ENCODE results near the gene PIF1. TPM values are rescaled to one million over a fixed set of nuclear protein-coding genes. Genes with fewer than 3 reads are reported as not detected.
"Not testable (repeated sequence)": the region's sequence is repeated elsewhere in the genome, so short reads cannot be mapped to it uniquely, and the experiment has no call there.

PIF1 gene
- total RNA-seq, 1 donor from 2014 or later, result 28.1 TPM

- DNase-seq (ENCODE audit: low spot score); intact Hi-C loops (cut with micrococcal nuclease); H3K4me1 Mint-ChIP-seq (ENCODE audit: low read depth); H3K4me3 Mint-ChIP-seq (ENCODE audit: low read depth); H3K9me3 Mint-ChIP-seq; H3K27me3 Mint-ChIP-seq (ENCODE audit: low read depth); H3K36me3 Mint-ChIP-seq (ENCODE audit: low read depth); H3K27ac Mint-ChIP-seq: not testable (repeated sequence)
Observed at GRCh38 chr15:64798905-64799304, 26.5 kb downstream of the PIF1 start.

GRCh38 chr15:64795921-64796320 is 29.5 kb downstream of the PIF1 start:
- H3K4me1 Mint-ChIP-seq (ENCODE audit: low read depth), result not testable (repeated sequence)

DNA sequence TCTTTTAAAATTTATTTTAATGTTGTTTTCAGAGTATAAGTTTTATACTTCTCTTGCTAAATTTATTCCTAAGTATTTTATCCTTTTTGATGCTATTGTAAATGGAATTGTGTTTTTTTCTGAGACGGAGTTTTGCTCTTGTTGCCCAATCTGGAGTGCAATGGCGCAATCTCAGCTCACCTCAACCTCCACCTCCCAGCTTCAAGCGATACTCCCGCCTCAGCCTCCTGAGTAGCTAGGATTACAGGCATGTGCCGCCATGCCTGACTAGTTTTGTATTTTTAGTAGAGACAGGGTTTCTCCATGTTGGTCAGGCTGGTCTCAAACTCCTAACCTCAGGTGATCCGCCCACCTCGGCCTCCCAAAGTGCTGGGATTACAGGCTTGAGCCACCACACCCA is 30.1 kb downstream of the PIF1 start:
- H3K4me1 Mint-ChIP-seq (ENCODE audit: low read depth); H3K9me3 Mint-ChIP-seq; H3K27ac Mint-ChIP-seq; H3K36me3 Mint-ChIP-seq (ENCODE audit: low read depth); DNase-seq (ENCODE audit: low spot score); H3K27me3 Mint-ChIP-seq (ENCODE audit: low read depth); intact Hi-C loops (cut with micrococcal nuclease); H3K4me3 Mint-ChIP-seq (ENCODE audit: low read depth): not testable (repeated sequence)

More at GRCh38 chr15:64795921-64796320, 29.5 kb downstream of the PIF1 start:
- intact Hi-C loops (cut with micrococcal nuclease); DNase-seq (ENCODE audit: low spot score); H3K36me3 Mint-ChIP-seq (ENCODE audit: low read depth); H3K27me3 Mint-ChIP-seq (ENCODE audit: low read depth); H3K9me3 Mint-ChIP-seq; H3K4me3 Mint-ChIP-seq (ENCODE audit: low read depth); H3K27ac Mint-ChIP-seq: not testable (repeated sequence)

- H3K9me3 Mint-ChIP-seq, result no peaks in the 10 kb centered on the region
- H3K27me3 Mint-ChIP-seq (ENCODE audit: low read depth), result no peaks in the 10 kb centered on the region
- H3K36me3 Mint-ChIP-seq (ENCODE audit: low read depth), result no peaks in the 10 kb centered on the region
- H3K27ac Mint-ChIP-seq, result no peak overlapping the region
- H3K4me3 Mint-ChIP-seq (ENCODE audit: low read depth), result no peak overlapping the region
- intact Hi-C loops (cut with micrococcal nuclease), result no loop called here
- DNase-seq (ENCODE audit: low spot score), result no peak
- no peaks in the 10 kb centered on the region for H3K4me1 Mint-ChIP-seq (ENCODE audit: low read depth)
Observed at GRCh38 chr15:64792282-64792681, 33.2 kb downstream of the PIF1 start.

- no peaks in the 10 kb centered on the region for H3K4me1 Mint-ChIP-seq (ENCODE audit: low read depth)
- H3K27ac Mint-ChIP-seq, result no peak overlapping the region
- no peaks in the 10 kb centered on the region for H3K9me3 Mint-ChIP-seq
- no peak for DNase-seq (ENCODE audit: low spot score)
- H3K36me3 Mint-ChIP-seq (ENCODE audit: low read depth), result no peaks in the 10 kb centered on the region
- H3K4me3 Mint-ChIP-seq (ENCODE audit: low read depth), result no peak overlapping the region
- intact Hi-C loops (cut with micrococcal nuclease), result no loop called here
- no peaks in the 10 kb centered on the region for H3K27me3 Mint-ChIP-seq (ENCODE audit: low read depth)
Observed at GRCh38 chr15:64791401-64791800, 34.0 kb downstream of the PIF1 start.

- peaks cover 23% of the 10 kb centered on the region for H3K27me3 Mint-ChIP-seq (ENCODE audit: low read depth)
- no peaks in the 10 kb centered on the region for H3K9me3 Mint-ChIP-seq
- H3K36me3 Mint-ChIP-seq (ENCODE audit: low read depth), result no peaks in the 10 kb centered on the region
- H3K4me3 Mint-ChIP-seq (ENCODE audit: low read depth), result no peak overlapping the region
- H3K4me1 Mint-ChIP-seq (ENCODE audit: low read depth), result peaks cover 3% of the 10 kb centered on the region
- intact Hi-C loops (cut with micrococcal nuclease), result no loop called here
- no peak for DNase-seq (ENCODE audit: low spot score)
- H3K27ac Mint-ChIP-seq, result no peak overlapping the region
Observed at GRCh38 chr15:64783796-64784195, 41.7 kb downstream of the PIF1 start.

GRCh38 chr15:64782751-64783150 is 42.7 kb downstream of the PIF1 start:
- DNase-seq (ENCODE audit: low spot score), result no peak
- Mint-ChIP-seq H3K36me3 (ENCODE audit: low read depth) (no peaks in the 10 kb centered on the region), H3K27ac (no peak overlapping the region), H3K9me3 (no peaks in the 10 kb centered on the region), H3K4me3 (ENCODE audit: low read depth) (no peak overlapping the region), H3K4me1 (ENCODE audit: low read depth) (peaks cover 3% of the 10 kb centered on the region), H3K27me3 (ENCODE audit: low read depth) (peaks cover 32% of the 10 kb centered on the region)
- intact Hi-C loops (cut with micrococcal nuclease), result no loop called here

- H3K27me3 Mint-ChIP-seq (ENCODE audit: low read depth), result peaks cover 45% of the 10 kb centered on the region
- no peaks in the 10 kb centered on the region for H3K9me3 Mint-ChIP-seq
- H3K27ac Mint-ChIP-seq, result no peak overlapping the region
- no peak for DNase-seq (ENCODE audit: low spot score)
- H3K4me1 Mint-ChIP-seq (ENCODE audit: low read depth), result peaks cover 3% of the 10 kb centered on the region
- intact Hi-C loops (cut with micrococcal nuclease), result no loop called here
- no peaks in the 10 kb centered on the region for H3K36me3 Mint-ChIP-seq (ENCODE audit: low read depth)
- no peak overlapping the region for H3K4me3 Mint-ChIP-seq (ENCODE audit: low read depth)
Observed at GRCh38 chr15:64781299-64781698, 44.1 kb downstream of the PIF1 start.

GRCh38 chr15:64780600-64781156 is 44.8 kb downstream of the PIF1 start:
- Mint-ChIP-seq H3K36me3 (ENCODE audit: low read depth) (no peaks in the 10 kb centered on the region), H3K27ac (no peak overlapping the region), H3K4me1 (ENCODE audit: low read depth) (peaks cover 3% of the 10 kb centered on the region), H3K27me3 (ENCODE audit: low read depth) (peaks cover 48% of the 10 kb centered on the region), H3K4me3 (ENCODE audit: low read depth) (no peak overlapping the region), H3K9me3 (no peaks in the 10 kb centered on the region)
- intact Hi-C loops (cut with micrococcal nuclease), result no loop called here
- DNase-seq (ENCODE audit: low spot score), result no peak

DNA sequence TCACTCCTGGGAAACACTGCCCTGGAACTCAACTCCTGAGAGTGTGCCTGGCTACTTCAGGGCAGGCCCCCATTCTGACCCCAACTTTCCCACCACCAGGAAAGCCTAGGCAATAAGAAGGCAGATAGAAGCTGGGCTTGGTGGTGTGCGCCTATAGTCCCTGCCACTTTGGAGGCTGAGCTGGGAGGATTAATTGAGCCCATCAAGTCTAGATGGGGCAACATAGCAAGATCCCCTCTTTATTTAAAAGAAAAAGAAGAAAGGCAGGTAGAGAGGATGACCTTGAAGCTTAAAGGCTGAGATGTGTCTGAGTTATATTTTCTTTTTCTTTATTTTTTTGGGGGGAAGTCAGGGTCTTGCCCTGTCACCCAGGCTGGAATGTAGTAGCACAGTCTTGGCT is 45.8 kb downstream of the PIF1 start:
- DNase-seq (ENCODE audit: low spot score), result no peak
- no peak overlapping the region for H3K27ac Mint-ChIP-seq
- intact Hi-C loops (cut with micrococcal nuclease), result no loop called here
- H3K27me3 Mint-ChIP-seq (ENCODE audit: low read depth), result peaks cover 48% of the 10 kb centered on the region
- H3K36me3 Mint-ChIP-seq (ENCODE audit: low read depth), result no peaks in the 10 kb centered on the region
- no peak overlapping the region for H3K4me3 Mint-ChIP-seq (ENCODE audit: low read depth)
- peaks cover 3% of the 10 kb centered on the region for H3K4me1 Mint-ChIP-seq (ENCODE audit: low read depth)
- H3K9me3 Mint-ChIP-seq, result no peaks in the 10 kb centered on the region

DNA sequence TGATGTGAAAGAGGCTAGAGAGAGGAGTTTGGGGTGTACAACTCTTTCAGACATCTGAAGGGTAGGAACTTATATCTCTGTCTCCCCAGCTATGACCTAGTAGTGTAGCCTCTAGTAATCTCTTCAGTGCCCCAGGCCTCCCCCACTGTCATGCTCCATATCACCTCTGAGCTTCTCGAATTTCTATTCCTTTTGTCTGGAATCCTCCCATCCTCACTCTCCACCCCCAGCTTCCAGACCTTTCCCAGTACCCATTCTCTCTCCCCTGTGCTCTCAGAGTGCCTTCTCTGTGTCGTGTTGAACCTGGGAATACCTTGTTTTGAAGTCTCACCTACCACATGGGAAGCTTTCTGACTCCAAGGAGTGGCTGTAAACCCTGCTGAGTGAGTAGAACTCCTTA is 46.4 kb downstream of the PIF1 start:
- H3K27me3 Mint-ChIP-seq (ENCODE audit: low read depth), result peaks cover 51% of the 10 kb centered on the region

DNA sequence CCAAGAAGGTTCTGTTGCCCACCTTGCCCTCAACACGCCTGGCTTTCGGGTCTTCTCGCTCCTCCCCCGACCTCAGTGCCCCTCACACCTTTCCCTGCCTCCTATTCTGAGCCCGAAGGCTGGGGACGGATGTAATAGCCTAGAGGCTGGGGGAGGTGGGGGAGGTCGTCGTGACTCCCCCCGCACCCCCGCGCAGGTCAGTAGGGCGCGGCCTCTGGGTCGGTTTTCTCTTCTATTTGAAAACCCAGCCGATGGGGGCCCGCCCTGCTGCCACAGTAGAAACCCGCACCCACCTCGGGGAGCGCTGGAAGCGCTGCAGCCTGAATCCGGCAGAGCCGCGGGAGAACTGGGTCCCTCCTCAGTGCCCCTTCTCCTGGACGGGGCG is 49.1 kb downstream of the PIF1 start:
- DNase-seq (ENCODE audit: low spot score), result no peak
- Mint-ChIP-seq H3K27ac (no peak overlapping the region), H3K9me3 (no peaks in the 10 kb centered on the region), H3K4me1 (ENCODE audit: low read depth) (no peaks in the 10 kb centered on the region), H3K36me3 (ENCODE audit: low read depth) (no peaks in the 10 kb centered on the region), H3K4me3 (ENCODE audit: low read depth) (peak overlapping the region; percentile 68), H3K27me3 (ENCODE audit: low read depth) (peaks cover 65% of the 10 kb centered on the region)
- intact Hi-C loops (cut with micrococcal nuclease), result no loop called here

More for the DNA sequence above, 46.4 kb downstream of the PIF1 start:
- no peak for DNase-seq (ENCODE audit: low spot score)
- Mint-ChIP-seq H3K27ac (no peak overlapping the region), H3K9me3 (no peaks in the 10 kb centered on the region), H3K4me3 (ENCODE audit: low read depth) (no peak overlapping the region), H3K36me3 (ENCODE audit: low read depth) (no peaks in the 10 kb centered on the region), H3K4me1 (ENCODE audit: low read depth) (peaks cover 3% of the 10 kb centered on the region)
- intact Hi-C loops (cut with micrococcal nuclease), result no loop called here

GRCh38 chr15:64775551-64776401 is 49.7 kb downstream of the PIF1 start, which contains the start of gene RBPMS2:
TSS of gene RBPMS2 (minus strand) at chr15:64775589. CDS start at chr15:64775319, 270 bp downstream.
- H3K36me3 Mint-ChIP-seq (ENCODE audit: low read depth), result no peaks in the 10 kb centered on the region

More at GRCh38 chr15:64775551-64776401, 49.7 kb downstream of the PIF1 start, which contains the start of gene RBPMS2:
- no peaks in the 10 kb centered on the region for H3K4me1 Mint-ChIP-seq (ENCODE audit: low read depth)
- no peak within 1 kb of the TSS for H3K27ac Mint-ChIP-seq
- no peaks in the 10 kb centered on the region for H3K9me3 Mint-ChIP-seq
- peaks cover 68% of the 10 kb centered on the region for H3K27me3 Mint-ChIP-seq (ENCODE audit: low read depth)
- DNase-seq (ENCODE audit: low spot score), result no peak
- peak within 1 kb of the TSS; percentile 68 for H3K4me3 Mint-ChIP-seq (ENCODE audit: low read depth)
- intact Hi-C loops (cut with micrococcal nuclease), result no loop called here
